ENCODE measurements around the gene HOXD8. TPM values are rescaled to one million over a fixed set of nuclear protein-coding genes. Genes with fewer than 3 reads are reported as not detected.
A peak's percentile ranks its signal among the peaks of the same experiment; 100 is the strongest.

HOXD8 gene
- total RNA-seq, 1 donor = 15.5 TPM

- no peak for DNase-seq (ENCODE audit: low read depth)
- no peak overlapping the region for H3K4me3 ChIP-seq (ENCODE audit: low read depth, low read length)
- TF ChIP-seq, protein P1, sequence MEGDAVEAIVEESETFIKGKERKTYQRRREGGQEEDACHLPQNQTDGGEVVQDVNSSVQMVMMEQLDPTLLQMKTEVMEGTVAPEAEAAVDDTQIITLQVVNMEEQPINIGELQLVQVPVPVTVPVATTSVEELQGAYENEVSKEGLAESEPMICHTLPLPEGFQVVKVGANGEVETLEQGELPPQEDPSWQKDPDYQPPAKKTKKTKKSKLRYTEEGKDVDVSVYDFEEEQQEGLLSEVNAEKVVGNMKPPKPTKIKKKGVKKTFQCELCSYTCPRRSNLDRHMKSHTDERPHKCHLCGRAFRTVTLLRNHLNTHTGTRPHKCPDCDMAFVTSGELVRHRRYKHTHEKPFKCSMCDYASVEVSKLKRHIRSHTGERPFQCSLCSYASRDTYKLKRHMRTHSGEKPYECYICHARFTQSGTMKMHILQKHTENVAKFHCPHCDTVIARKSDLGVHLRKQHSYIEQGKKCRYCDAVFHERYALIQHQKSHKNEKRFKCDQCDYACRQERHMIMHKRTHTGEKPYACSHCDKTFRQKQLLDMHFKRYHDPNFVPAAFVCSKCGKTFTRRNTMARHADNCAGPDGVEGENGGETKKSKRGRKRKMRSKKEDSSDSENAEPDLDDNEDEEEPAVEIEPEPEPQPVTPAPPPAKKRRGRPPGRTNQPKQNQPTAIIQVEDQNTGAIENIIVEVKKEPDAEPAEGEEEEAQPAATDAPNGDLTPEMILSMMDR (IDR thresholded peaks at IDR 0.05; ENCODE audit: insufficient read depth, low read depth, low read length) = no peak
These were observed 12.8 kb downstream of the HOXD8 start for GRCh38 chr2:176142281-176142680.

- TF ChIP-seq, protein P1 (IDR thresholded peaks at IDR 0.05; ENCODE audit: insufficient read depth, low read depth, low read length) = no peak
These were observed 15.8 kb downstream of the HOXD8 start for GRCh38 chr2:176145085-176145969.

DNA sequence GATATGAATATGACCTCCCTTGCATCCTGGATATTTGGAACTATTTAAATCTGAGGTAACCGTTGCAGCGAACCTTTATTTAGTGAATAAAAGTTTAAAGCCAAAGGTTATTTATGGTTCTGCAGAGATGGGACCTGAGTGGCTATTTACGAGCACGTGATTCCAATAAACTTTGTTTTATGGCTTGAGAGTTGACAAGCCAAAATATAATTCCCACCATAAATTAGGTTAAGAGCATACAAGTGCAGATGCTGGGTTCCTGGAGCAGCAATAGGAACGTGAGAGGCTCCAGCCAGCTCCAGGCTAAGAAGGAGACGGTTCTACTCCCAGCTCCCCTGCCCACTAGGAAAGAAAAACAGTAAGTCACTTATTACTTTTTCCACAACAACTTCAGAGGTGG is 16.6 kb downstream of the HOXD8 start:
- H3K4me3 ChIP-seq (ENCODE audit: low read depth, low read length) = no peak overlapping the region
- TF ChIP-seq, protein P1 (IDR thresholded peaks at IDR 0.05; ENCODE audit: insufficient read depth, low read depth, low read length) = no peak

More at GRCh38 chr2:176145085-176145969, 15.8 kb downstream of the HOXD8 start:
- no peak overlapping the region for H3K4me3 ChIP-seq (ENCODE audit: low read depth, low read length)
- no peak for DNase-seq (ENCODE audit: low read depth)

GRCh38 chr2:176146645-176147044 is 17.1 kb downstream of the HOXD8 start:
- no peak for DNase-seq (ENCODE audit: low read depth)
- no peak overlapping the region for H3K4me3 ChIP-seq (ENCODE audit: low read depth, low read length)
- TF ChIP-seq, protein P1 (IDR thresholded peaks at IDR 0.05; ENCODE audit: insufficient read depth, low read depth, low read length) = no peak

More for the DNA sequence above, 16.6 kb downstream of the HOXD8 start:
- peak; percentile 42 for DNase-seq (ENCODE audit: low read depth)

DNA sequence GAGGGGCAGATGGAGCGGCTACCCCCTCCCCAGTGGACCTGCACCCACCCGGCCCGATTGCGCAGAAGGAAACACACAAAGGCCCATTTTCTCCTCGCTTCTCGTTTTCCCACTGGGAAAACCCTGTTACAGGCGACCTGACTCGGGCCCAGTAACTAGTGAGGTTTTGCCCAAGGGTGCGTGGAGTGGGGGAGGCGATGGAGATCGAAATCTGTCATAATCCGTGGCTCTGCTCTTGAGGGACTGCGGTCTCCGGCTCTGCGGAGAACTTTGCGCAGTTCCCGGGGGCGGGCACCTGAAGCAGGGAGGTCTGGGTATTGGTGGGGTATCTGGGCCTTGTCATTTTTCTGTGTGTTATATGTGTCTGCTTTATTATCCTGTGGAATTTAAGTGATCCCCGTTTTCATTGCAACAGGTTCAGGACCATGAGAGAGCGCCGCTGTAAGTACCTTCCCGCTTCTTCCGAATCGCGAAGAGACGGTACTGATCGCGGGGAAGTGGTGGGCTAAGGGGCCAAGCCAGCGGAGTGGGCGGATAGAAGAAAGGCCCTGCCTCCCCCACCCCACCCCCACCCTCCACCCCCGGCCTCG is 17.8 kb downstream of the HOXD8 start:
- TF ChIP-seq, protein P1 (IDR thresholded peaks at IDR 0.05; ENCODE audit: insufficient read depth, low read depth, low read length) = no peak
- no peak overlapping the region for H3K4me3 ChIP-seq (ENCODE audit: low read depth, low read length)
- DNase-seq (ENCODE audit: low read depth) = no peak

DNA sequence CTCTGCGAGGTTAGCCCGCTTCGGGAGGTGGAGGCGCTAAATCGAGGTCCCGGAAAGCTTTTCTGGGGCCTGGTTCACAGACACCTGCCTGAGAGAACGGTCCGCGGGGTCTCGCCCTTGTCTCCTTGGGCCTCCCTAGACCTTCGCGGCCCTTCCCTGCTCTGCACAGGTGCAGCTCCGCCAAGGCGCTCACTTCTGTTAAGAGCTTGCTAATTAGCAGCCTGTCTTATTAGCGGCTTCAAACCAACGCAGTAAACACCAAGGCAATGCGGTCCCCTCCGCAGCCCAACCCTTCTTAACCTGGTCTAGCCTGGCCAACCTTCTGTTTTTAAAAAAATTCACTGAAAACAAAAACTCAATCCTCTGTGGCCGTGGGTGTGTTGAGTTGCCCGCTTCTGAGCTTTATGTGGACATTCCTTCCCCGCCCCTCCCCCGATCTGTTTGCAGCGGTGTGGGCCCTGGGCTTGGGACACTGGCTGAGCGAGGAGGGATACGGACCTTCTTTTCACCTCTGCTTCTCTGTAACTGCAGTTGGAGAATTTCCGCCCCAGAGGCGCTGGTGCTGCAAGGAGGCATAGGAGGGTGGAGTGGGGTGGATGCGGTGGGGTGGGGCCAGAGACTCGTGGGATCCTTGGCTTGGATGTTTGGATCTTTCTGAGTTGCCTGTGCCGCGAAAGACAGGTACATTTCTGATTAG is 18.4 kb downstream of the HOXD8 start:
- no peak overlapping the region for H3K4me3 ChIP-seq (ENCODE audit: low read depth, low read length)
- DNase-seq (ENCODE audit: low read depth) = no peak
- TF ChIP-seq, protein P1 (IDR thresholded peaks at IDR 0.05; ENCODE audit: insufficient read depth, low read depth, low read length) = no peak
